Measurements from ENCODE around the gene CTSC.

DNA sequence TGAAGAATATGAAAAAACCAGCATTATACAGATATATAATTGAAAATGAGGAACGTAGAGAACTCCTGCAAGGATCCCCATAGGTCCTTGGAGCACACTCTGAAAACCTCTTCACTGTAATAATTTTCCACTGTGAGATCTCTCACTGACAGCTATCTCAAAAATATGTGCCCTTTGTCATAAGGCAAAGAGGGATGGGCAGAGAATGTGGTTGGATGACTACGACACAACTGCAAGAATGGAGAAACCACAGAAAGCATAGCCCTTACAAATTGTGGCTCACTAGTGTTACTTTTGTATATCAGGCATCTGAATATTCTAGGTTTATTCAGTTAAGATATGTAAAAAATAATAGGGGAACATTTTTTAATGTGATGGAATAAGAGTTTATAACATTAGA lies 7.9 kb upstream of the CTSC start:
- TF ChIP-seq, protein P1, sequence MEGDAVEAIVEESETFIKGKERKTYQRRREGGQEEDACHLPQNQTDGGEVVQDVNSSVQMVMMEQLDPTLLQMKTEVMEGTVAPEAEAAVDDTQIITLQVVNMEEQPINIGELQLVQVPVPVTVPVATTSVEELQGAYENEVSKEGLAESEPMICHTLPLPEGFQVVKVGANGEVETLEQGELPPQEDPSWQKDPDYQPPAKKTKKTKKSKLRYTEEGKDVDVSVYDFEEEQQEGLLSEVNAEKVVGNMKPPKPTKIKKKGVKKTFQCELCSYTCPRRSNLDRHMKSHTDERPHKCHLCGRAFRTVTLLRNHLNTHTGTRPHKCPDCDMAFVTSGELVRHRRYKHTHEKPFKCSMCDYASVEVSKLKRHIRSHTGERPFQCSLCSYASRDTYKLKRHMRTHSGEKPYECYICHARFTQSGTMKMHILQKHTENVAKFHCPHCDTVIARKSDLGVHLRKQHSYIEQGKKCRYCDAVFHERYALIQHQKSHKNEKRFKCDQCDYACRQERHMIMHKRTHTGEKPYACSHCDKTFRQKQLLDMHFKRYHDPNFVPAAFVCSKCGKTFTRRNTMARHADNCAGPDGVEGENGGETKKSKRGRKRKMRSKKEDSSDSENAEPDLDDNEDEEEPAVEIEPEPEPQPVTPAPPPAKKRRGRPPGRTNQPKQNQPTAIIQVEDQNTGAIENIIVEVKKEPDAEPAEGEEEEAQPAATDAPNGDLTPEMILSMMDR (IDR thresholded peaks at IDR 0.05 in 2 of 3, conservative IDR thresholded peaks at IDR 0.05 in 1 of 3; ENCODE audit: borderline replicate concordance in 1 of 3, insufficient read depth in 1 of 3, low read depth in 2 of 3, low read length in 2 of 3): no peak
- TF ChIP-seq POLR2A (IDR thresholded peaks at IDR 0.05; ENCODE audit: borderline replicate concordance, extremely low read depth, insufficient read depth, insufficient read length): no peak
- no peak for TF ChIP-seq FOSL1 (IDR thresholded peaks at IDR 0.05; ENCODE audit: low read depth)
- no peak for TF ChIP-seq EGR1 (IDR thresholded peaks at IDR 0.05; ENCODE audit: low read depth)
- TF ChIP-seq, protein P2, sequence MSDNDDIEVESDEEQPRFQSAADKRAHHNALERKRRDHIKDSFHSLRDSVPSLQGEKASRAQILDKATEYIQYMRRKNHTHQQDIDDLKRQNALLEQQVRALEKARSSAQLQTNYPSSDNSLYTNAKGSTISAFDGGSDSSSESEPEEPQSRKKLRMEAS (IDR thresholded peaks at IDR 0.05): no peak
- TF ChIP-seq, protein P3, sequence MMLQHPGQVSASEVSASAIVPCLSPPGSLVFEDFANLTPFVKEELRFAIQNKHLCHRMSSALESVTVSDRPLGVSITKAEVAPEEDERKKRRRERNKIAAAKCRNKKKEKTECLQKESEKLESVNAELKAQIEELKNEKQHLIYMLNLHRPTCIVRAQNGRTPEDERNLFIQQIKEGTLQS (IDR thresholded peaks at IDR 0.05): no peak
- TF ChIP-seq POLR2AphosphoS5 (IDR thresholded peaks at IDR 0.05; ENCODE audit: low read depth, low read length): no peak
- no peak for TF ChIP-seq RAD21 (IDR thresholded peaks at IDR 0.05; ENCODE audit: low read depth)
- TF ChIP-seq EZH2 (IDR thresholded peaks at IDR 0.05): no peak

All from HCT116 (cell line).